Chondrocyte (in vitro differentiated cells): ENCODE data around the gene TCEAL8. TPM values are rescaled to one million over a fixed set of nuclear protein-coding genes. Genes with fewer than 3 reads are reported as not detected.
A peak's percentile ranks its signal among the peaks of the same experiment; 100 is the strongest.

Experiments used
- DNase-seq: peaks from one replicate; pipeline ENCODE4 v3.0.0; 2021; ENCODE audit warnings: mixed read lengths, low spot score
- H3K27ac Mint-ChIP-seq: one replicate; pipeline ENCODE4 v1.8.0; 2021; ENCODE audit warnings: mild to moderate bottlenecking, moderate library complexity, mixed read lengths; ENCODE audit not compliant: unreplicated experiment
- H3K27me3 Mint-ChIP-seq: 2 replicates; pipeline ENCODE4 v1.8.0; 2021; ENCODE audit warnings: low read depth, mixed read lengths
- H3K36me3 Mint-ChIP-seq: 2 replicates; pipeline ENCODE4 v1.8.0; 2021; ENCODE audit warnings: low read depth, mixed read lengths
- H3K4me1 Mint-ChIP-seq: 2 replicates; pipeline ENCODE4 v1.8.0; 2021; ENCODE audit warnings: low read depth, mild to moderate bottlenecking, mixed read lengths
- H3K4me3 Mint-ChIP-seq: one replicate; pipeline ENCODE4 v1.8.0; 2021; ENCODE audit warnings: mild to moderate bottlenecking, moderate library complexity, mixed read lengths; ENCODE audit not compliant: unreplicated experiment
- H3K9me3 Mint-ChIP-seq: 2 replicates; pipeline ENCODE4 v1.8.0; 2021; ENCODE audit warnings: low read depth, mixed read lengths
- CTCF ChIP-seq: fragments of 200-600 bp; sonication (generic); IDR thresholded peaks from 2 replicates; pipeline ENCODE4 v1.5.0; 2021; ENCODE audit warnings: antibody characterized with exemption, mild to moderate bottlenecking, moderate library complexity
- long read RNA-seq: library from polyadenylated mRNA; stranded (forward); transcript quantifications from one replicate; pipeline ENCODE4 v2.0.0, GENCODE V29; 2021
- total RNA-seq: library from RNA; stranded (reverse); gene quantifications from 3 replicates; pipeline ENCODE4 v1.2.1, GENCODE V29; 2021

Gene TCEAL8
- total RNA-seq: 81.0 to 94.3 TPM (median 84.3 TPM) in 3 replicates
- long read RNA-seq, transcript TCEAL8-201 (2 exons, 1,131 nt): minor isoform, 10 of 136 reads
- long read RNA-seq, transcript TCEAL8-202 (3 exons, 1,222 nt): major isoform, 93 of 136 reads
- long read RNA-seq, partial matches to known transcripts: 2 of 136 reads
- long read RNA-seq, other reads (novel, unspliced or antisense): 31 of 136 reads

GRCh38 chrX:103254921-103255493 lies at the start of gene TCEAL8:
TCEAL8 (minus strand) TSS chrX:103255155; CDS start chrX:103253979, 1,176 bp downstream.
- Mint-ChIP-seq H3K9me3 (no peaks in the 10 kb centered on the region), H3K27ac (peak within 1 kb of the TSS; percentile 81), H3K4me1 (peaks cover 10% of the 10 kb centered on the region), H3K4me3 (peak within 1 kb of the TSS; percentile 93), H3K36me3 (peaks cover 7% of the 10 kb centered on the region), H3K27me3 (peaks cover 5% of the 10 kb centered on the region)
- no peak for DNase-seq
- no peak for TF ChIP-seq CTCF

GRCh38 chrX:103304705-103305104 lies 49.8 kb upstream of the TCEAL8 start:
- no peaks in the 10 kb centered on the region for H3K4me1 Mint-ChIP-seq
- H3K9me3 Mint-ChIP-seq: peaks cover 3% of the 10 kb centered on the region
- no peaks in the 10 kb centered on the region for H3K27me3 Mint-ChIP-seq
- H3K36me3 Mint-ChIP-seq: no peaks in the 10 kb centered on the region
- TF ChIP-seq CTCF: no peak
- H3K4me3 Mint-ChIP-seq: no peak overlapping the region
- DNase-seq: no peak
- H3K27ac Mint-ChIP-seq: no peak overlapping the region

- H3K27ac Mint-ChIP-seq: no peak overlapping the region
- TF ChIP-seq CTCF: no peak
- H3K36me3 Mint-ChIP-seq: no peaks in the 10 kb centered on the region
- peaks cover 8% of the 10 kb centered on the region for H3K27me3 Mint-ChIP-seq
- H3K9me3 Mint-ChIP-seq: peaks cover 10% of the 10 kb centered on the region
- no peak for DNase-seq
- H3K4me1 Mint-ChIP-seq: no peaks in the 10 kb centered on the region
- no peak overlapping the region for H3K4me3 Mint-ChIP-seq
These were observed 38.2 kb upstream of the TCEAL8 start for GRCh38 chrX:103293118-103293517.

GRCh38 chrX:103279624-103280023 lies 24.7 kb upstream of the TCEAL8 start:
- no peaks in the 10 kb centered on the region for H3K36me3 Mint-ChIP-seq
- no peak overlapping the region for H3K4me3 Mint-ChIP-seq
- TF ChIP-seq CTCF: no peak
- no peak for DNase-seq
- H3K27me3 Mint-ChIP-seq: peaks cover 1% of the 10 kb centered on the region
- H3K4me1 Mint-ChIP-seq: no peaks in the 10 kb centered on the region
- no peak overlapping the region for H3K27ac Mint-ChIP-seq
- H3K9me3 Mint-ChIP-seq: peaks cover 2% of the 10 kb centered on the region

GRCh38 chrX:103276581-103277002 lies 21.6 kb upstream of the TCEAL8 start, which contains the start of gene TCEAL5:
TCEAL5 (minus strand) TSS chrX:103276750; CDS start chrX:103274563, 2,187 bp downstream.
- H3K4me3 Mint-ChIP-seq: no peak within 1 kb of the TSS

More at GRCh38 chrX:103276581-103277002, 21.6 kb upstream of the TCEAL8 start, which contains the start of gene TCEAL5:
- Mint-ChIP-seq H3K27me3 (peaks cover 5% of the 10 kb centered on the region), H3K36me3 (no peaks in the 10 kb centered on the region), H3K4me1 (no peaks in the 10 kb centered on the region), H3K9me3 (peaks cover 2% of the 10 kb centered on the region), H3K27ac (no peak within 1 kb of the TSS)
- no peak for DNase-seq
- no peak for TF ChIP-seq CTCF
